Measurements from ENCODE around the gene INTS7.

The INTS7 gene

GRCh38 chr1:211928993-211929637 is 106.2 kb downstream of the INTS7 start:
- no peak overlapping the region for H3K9ac ChIP-seq (ENCODE audit: low read depth, low read length, poor library complexity, severe bottlenecking)
- H3K27me3 ChIP-seq (ENCODE audit: insufficient read depth, low read length, poor library complexity, severe bottlenecking) = no peaks in the 10 kb centered on the region
- TF ChIP-seq EZH2phosphoT487 (IDR thresholded peaks at IDR 0.05; ENCODE audit: borderline replicate concordance) = no peak
- TF ChIP-seq CTCF (conservative IDR thresholded peaks at IDR 0.05; ENCODE audit: low read length) = no peak

GRCh38 chr1:211928290-211928801 is 107.0 kb downstream of the INTS7 start:
- Histone ChIP-seq H3K79me2 (ENCODE audit: insufficient read depth, low read length) (no peaks in the 10 kb centered on the region), H3K4me2 (ENCODE audit: low read depth, low read length, poor library complexity, severe bottlenecking) (no peak overlapping the region), H3K9ac (ENCODE audit: low read depth, low read length, poor library complexity, severe bottlenecking) (no peak overlapping the region), H2AFZ (ENCODE audit: low read length) (no peak overlapping the region), H3K9me3 (ENCODE audit: insufficient read depth, low read depth, low read length) (no peaks in the 10 kb centered on the region), H3K36me3 (ENCODE audit: insufficient read depth, low read length) (no peaks in the 10 kb centered on the region), H3K27me3 (ENCODE audit: insufficient read depth, low read length, poor library complexity, severe bottlenecking) (no peaks in the 10 kb centered on the region), H3F3A (ENCODE audit: low read depth) (no peaks in the 10 kb centered on the region), H3K4me1 (ENCODE audit: insufficient read depth, low read length, poor library complexity, severe bottlenecking) (no peaks in the 10 kb centered on the region), H3K4me3 (ENCODE audit: low read length, poor library complexity, severe bottlenecking) (no peak overlapping the region), H3K9me2 (replicated peaks; ENCODE audit: low read depth, low read length) (no peaks in the 10 kb centered on the region), H4K20me1 (ENCODE audit: insufficient read depth, low read length, poor library complexity, severe bottlenecking) (no peaks in the 10 kb centered on the region)
- TF ChIP-seq EZH2phosphoT487 (IDR thresholded peaks at IDR 0.05; ENCODE audit: borderline replicate concordance) = no peak
- no peak for TF ChIP-seq CTCF (conservative IDR thresholded peaks at IDR 0.05; ENCODE audit: low read length)

More at GRCh38 chr1:211928993-211929637, 106.2 kb downstream of the INTS7 start:
- no peaks in the 10 kb centered on the region for H3K4me1 ChIP-seq (ENCODE audit: insufficient read depth, low read length, poor library complexity, severe bottlenecking)
- H3K9me2 ChIP-seq (replicated peaks; ENCODE audit: low read depth, low read length) = no peaks in the 10 kb centered on the region
- no peak overlapping the region for H3K4me2 ChIP-seq (ENCODE audit: low read depth, low read length, poor library complexity, severe bottlenecking)
- no peaks in the 10 kb centered on the region for H3K79me2 ChIP-seq (ENCODE audit: insufficient read depth, low read length)
- no peaks in the 10 kb centered on the region for H3K36me3 ChIP-seq (ENCODE audit: insufficient read depth, low read length)
- H3F3A ChIP-seq (ENCODE audit: low read depth) = no peaks in the 10 kb centered on the region
- no peaks in the 10 kb centered on the region for H4K20me1 ChIP-seq (ENCODE audit: insufficient read depth, low read length, poor library complexity, severe bottlenecking)
- no peaks in the 10 kb centered on the region for H3K9me3 ChIP-seq (ENCODE audit: insufficient read depth, low read depth, low read length)
- peak overlapping the region; percentile 70 for H2AFZ ChIP-seq (ENCODE audit: low read length)
- H3K4me3 ChIP-seq (ENCODE audit: low read length, poor library complexity, severe bottlenecking) = no peak overlapping the region

GRCh38 chr1:211925016-211925415 is 110.3 kb downstream of the INTS7 start:
- Histone ChIP-seq H3K36me3 (ENCODE audit: insufficient read depth, low read length) (no peaks in the 10 kb centered on the region), H3K9me3 (ENCODE audit: insufficient read depth, low read depth, low read length) (no peaks in the 10 kb centered on the region), H3F3A (ENCODE audit: low read depth) (no peaks in the 10 kb centered on the region), H3K9ac (ENCODE audit: low read depth, low read length, poor library complexity, severe bottlenecking) (no peak overlapping the region), H3K9me2 (replicated peaks; ENCODE audit: low read depth, low read length) (no peaks in the 10 kb centered on the region), H4K20me1 (ENCODE audit: insufficient read depth, low read length, poor library complexity, severe bottlenecking) (no peaks in the 10 kb centered on the region), H3K4me3 (ENCODE audit: low read length, poor library complexity, severe bottlenecking) (no peak overlapping the region), H3K27me3 (ENCODE audit: insufficient read depth, low read length, poor library complexity, severe bottlenecking) (no peaks in the 10 kb centered on the region), H3K4me1 (ENCODE audit: insufficient read depth, low read length, poor library complexity, severe bottlenecking) (no peaks in the 10 kb centered on the region), H2AFZ (ENCODE audit: low read length) (no peak overlapping the region; the same call in 1 of the 2 replicates), H3K79me2 (ENCODE audit: insufficient read depth, low read length) (no peaks in the 10 kb centered on the region), H3K4me2 (ENCODE audit: low read depth, low read length, poor library complexity, severe bottlenecking) (no peak overlapping the region)
- TF ChIP-seq EZH2phosphoT487 (IDR thresholded peaks at IDR 0.05; ENCODE audit: borderline replicate concordance) = no peak
- TF ChIP-seq CTCF (conservative IDR thresholded peaks at IDR 0.05; ENCODE audit: low read length) = no peak
